HG03521 (cell line): ENCODE data around the gene CHCHD6.

Experiments
- ATAC-seq: cut with Tn5 transposase; IDR thresholded peaks from one replicate; pipeline ENCODE4 v1.9.1; 2021; ENCODE audit warnings: mild to moderate bottlenecking, moderate library complexity; ENCODE audit not compliant: unreplicated experiment

The CHCHD6 gene, protein sequence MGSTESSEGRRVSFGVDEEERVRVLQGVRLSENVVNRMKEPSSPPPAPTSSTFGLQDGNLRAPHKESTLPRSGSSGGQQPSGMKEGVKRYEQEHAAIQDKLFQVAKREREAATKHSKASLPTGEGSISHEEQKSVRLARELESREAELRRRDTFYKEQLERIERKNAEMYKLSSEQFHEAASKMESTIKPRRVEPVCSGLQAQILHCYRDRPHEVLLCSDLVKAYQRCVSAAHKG

DNA sequence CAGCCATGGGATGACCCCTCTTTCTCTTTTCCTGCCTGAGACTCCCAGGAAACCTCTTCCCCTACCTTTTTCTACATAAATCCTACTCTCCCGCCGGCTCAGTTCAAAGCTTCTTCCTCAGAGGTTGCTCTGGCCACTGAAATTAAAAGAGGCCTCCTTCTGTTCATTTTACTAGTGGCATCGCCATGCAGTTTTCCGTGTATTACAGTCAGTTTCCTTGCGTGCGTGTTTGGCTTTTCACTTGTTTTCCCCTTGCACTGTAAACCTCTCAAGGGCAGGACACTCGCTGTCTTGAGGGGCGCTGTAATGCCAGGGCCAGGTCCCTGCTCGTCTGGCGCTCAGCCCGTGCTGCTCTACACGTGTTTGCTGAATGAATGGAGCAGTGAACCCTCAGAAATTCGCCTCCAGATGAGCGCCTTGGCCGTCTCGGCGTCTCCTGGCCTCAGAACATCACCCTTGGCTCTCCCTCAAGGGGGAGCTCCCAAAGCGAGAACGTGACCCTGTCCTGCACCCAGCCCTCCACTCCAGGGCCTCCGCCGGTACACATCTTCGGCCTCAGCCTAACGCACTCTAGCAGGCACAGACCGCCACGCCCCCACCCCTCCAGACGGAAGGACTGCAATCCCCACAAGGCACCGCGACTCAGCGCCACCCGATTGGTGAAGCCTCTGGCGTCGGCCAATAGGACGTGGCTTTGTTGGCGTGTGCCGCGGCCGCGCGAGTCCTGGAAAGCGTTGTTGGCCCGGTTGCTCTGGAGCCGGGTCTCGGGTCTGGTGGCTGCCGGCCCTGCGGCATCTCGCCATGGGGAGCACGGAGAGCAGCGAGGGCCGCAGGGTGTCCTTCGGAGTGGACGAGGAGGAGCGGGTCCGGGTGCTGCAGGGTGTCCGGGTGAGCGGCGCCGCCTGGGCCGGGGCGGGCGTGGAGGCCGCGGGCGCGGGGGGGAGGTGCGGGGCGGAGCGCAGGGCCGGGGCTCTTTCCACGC, at the start of gene CHCHD6:
TSS of gene CHCHD6 (plus strand) at position 729 of the 982 bp plus-strand sequence. CDS start at position 802, 73 bp downstream.
- ATAC-seq = peak; percentile 97

DNA sequence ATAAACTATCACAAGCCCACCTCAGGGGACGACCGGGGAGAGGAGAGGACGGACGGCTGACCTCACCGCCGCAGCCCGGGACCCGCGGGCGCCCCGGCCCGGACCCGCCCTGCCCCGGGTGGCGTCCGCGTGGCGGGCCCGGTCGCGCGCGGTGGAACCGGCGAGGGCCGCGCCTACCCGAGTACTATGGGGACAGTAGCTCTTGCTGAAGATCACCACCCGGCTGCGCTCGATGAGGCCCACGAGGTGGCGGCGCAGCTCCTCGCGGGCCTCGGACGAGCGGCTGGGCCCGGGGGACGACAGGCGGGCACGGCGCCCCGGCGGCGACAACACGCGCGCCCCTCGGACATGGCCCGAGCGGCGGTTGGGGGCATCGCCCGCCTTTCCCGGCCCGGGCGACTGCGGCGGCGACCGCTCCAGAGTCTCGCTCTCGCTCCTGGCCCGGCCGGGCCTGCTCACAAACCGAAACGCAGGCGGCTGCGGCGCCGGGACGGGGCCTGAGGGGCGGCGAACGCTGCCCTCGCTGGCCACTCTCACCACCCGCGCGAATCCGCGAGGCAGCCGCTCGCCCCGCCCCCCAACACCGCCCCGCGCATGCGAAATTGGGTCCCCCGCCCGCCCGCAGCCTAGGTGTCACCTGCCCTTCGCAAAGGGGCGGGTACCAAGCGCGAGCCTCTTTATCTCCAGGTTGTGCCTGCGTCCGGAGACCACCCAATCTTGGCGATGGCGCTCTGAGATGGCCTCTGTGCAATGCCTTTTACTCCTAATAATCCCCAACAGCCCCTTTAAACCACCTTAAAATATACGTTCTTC, 49.3 kb upstream of the CHCHD6 start, which contains the start of gene TXNRD3:
TSS of gene TXNRD3 (minus strand) at position 554 of the 813 bp plus-strand sequence.
- ATAC-seq = no peak

DNA sequence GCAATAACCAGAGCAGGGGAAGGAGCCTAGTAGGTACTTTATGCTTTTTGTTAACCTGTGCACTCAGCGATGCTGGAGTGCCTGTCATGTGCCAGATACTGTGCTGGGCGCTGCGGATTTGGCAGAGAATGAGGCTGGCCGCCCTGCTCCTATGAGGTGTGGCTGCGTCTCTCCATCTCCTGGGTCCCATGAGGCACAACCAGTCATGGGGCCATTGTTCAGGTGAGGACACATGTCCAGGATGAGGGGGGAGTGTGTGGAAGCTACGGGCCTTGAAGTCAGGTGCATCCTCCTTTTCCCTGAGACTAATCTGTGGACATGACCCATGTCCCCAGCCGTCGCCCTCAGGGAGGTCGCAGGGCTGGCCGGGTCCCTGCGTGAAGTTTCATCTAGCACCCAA, 48.2 kb upstream of the CHCHD6 start:
- no peak for ATAC-seq

DNA sequence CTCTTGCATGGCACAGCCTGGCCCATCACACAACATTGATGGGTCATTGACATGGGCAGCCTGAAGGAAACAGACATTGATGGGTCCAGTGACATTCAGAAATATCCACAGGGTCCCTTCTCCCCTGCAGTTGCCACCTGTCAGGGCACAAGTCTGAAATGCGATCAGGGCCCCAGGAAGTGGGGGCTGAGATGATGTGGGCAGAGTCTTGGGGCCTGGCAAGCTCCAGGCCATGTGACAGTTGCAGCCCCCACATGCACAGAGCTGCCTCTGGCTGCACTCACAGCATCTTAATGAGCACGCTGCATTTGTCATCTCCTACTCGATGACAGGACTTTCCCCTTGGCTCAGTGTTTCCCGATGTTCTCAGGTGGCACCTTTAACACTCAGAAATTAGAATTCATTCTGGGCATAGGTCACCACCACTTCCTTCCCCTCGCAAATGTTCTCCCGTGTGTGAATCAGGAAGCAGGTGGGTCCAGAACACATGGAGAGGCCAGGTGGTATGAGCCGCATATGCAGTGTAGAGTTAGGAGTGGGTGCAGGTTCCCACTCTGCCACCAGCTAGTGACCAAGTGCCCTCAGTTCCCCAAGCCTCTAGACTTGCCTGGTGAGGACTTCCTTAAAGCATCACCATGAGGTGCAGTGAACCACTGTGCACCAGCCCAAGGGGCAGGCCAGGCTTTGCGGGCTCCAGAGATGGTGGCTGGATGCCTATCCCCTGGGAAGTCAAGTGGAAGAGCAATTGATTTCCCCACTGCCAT, 47.5 kb upstream of the CHCHD6 start:
- ATAC-seq = no peak

DNA sequence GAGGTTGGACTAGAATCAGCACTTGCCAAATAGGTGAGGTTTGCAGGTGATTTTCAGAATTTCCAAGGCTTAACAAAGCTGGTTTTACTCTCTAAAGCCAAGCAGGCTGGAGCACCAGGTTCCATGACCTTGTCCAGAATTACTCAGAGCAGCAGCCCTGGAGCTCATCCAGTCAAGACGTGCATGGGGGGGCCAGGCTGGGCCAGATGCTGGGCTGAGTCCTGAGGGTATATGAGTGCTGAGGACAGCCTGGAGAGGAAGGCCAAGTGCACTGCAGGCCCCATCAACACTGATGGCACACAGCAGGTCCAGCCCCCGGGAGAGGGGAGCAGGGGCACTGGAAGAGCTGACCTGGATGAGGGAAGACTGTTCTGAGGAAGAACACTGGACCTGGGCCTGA, 46.1 kb upstream of the CHCHD6 start:
- ATAC-seq = no peak

DNA sequence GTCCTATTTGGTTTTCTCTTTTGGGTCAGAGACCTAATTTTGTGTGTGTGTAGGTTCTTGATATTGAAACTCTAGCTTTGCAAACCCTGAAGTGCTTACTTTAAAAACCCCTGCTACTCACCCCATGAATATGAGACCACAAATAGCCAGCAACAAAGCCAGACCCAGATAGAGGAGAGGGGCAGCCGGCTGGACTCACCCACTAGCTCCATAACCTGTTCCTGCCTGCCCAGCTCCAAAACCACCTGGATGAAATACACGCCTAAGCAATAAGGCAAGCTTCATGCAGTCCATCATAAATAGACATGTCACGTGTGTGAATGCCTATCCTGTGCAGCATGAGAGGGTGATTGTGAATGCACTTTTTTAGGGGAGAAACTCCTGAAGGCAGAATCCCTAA, 45.5 kb upstream of the CHCHD6 start:
- no peak for ATAC-seq

DNA sequence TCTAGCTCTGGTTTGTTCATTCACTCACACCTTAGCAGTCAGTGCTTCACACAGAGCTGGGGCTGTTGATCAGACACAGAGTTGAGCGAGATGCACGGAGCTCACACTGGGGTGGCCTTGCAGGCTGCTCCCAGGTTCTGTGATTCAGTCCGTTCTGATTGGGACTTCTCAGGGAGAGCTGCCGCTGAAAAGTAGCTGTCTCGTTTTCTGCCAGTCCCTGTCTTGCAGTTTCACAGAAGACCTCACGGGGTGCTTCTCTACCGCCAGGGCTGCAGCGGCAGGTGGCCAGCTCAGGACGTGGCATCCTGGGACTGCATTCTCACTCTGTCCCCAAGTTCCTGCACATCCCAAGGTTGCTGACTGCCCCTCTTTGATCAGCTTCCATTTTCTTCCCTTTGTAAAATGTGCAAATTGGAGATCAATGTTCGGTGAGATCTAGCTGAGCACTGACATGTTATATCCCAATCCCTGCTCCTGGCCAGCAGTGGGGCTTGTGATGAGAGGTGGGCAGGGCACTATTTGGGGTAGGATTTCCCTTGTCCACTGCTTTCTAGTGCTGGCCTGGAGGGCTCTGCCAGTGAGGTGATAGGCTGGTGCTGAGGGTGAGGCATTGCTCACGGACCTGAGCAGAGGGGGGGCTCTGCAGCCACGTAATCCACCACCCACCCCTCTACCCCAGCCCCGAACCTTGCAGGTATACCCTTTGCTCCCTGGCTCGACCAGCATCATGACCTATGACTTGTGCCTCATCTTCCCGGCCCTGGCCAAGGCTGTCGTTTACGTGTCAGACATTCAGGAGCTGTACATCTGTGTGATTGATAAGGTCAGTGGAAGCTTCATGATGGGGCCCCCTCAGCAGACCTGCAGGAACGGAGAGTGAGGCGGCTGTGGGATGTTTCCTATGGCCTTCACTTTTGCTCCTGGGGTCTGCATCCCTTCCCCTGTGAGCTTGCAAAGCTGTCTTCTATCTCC, 43.8 kb upstream of the CHCHD6 start:
- no peak for ATAC-seq

DNA sequence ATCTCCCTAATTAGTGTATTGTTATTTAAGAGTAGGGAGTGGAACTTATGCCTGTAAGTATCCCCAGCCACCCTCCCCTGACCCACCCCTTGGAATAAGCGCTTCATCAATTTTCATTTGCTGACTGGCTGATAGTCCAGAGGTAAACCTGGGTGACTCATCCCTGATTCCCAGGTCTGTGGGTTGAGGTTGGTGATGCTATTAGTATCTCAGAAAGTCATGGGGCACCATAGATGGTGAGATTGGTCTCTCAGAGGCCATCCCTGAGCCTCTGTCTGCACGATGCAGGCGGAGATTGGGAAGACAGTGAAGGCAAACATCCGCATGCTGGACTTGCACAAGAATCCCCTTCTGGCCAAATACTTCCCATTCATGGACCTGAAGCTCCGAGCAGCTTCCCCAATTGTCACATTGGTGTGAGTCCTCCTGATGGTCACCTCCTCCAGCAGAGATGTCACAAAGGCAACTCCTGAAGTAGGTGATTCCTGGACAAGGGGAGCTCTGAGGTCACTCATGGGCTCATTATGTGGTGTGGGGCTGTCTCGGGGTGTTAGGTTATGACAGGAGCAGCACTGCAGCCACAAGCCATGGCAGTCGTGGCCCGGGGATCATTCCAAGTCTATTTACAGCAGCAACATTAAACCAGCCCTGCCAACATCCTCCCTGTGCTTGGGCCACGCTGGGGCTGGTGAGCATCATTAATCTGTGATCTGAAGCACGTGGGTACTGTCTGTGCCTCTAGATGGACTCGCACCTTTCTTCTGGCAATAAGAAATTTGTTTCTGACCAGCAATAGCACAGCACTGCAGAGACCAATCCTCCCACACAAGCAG, 42.3 kb upstream of the CHCHD6 start:
- no peak for ATAC-seq

DNA sequence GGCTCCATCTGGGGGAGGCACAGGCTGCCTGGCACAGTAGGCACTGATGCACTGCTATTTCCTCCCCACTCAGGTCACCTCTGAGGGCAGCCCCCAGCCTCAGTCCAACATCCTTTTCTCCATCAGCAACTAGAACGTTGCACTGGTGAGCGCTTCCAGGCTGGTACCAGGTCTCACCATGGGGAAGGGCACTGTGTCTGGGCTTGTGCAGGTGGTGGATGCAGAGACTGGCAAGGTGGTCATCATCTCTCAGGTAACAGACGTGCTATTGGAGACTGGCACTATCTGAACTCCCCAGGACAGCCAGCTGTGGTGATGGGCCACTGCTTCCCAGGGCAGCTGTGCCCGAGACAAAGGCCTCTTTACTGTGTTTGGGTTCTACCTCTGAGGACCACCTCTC, 40.8 kb upstream of the CHCHD6 start:
- ATAC-seq = no peak

DNA sequence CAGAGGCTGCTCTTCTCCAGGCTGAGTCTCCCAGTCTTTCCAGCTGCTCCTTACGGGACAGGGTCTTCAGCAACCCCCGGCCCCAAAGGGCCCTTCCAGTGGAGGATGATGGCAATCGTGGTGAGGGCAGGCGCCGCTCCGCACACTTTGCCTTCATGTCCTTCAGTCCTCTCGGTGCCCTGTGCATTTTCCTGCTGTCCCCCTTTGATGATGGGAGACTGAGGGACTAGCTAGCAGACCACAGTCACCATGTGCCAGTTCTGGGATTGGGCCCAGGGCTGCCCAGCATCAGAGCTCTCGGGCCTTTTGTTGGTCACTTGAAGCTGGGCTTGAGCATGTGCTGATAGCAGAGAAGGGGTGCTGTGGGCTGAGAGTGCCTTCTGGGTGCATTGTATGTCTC, 40.3 kb upstream of the CHCHD6 start:
- no peak for ATAC-seq

DNA sequence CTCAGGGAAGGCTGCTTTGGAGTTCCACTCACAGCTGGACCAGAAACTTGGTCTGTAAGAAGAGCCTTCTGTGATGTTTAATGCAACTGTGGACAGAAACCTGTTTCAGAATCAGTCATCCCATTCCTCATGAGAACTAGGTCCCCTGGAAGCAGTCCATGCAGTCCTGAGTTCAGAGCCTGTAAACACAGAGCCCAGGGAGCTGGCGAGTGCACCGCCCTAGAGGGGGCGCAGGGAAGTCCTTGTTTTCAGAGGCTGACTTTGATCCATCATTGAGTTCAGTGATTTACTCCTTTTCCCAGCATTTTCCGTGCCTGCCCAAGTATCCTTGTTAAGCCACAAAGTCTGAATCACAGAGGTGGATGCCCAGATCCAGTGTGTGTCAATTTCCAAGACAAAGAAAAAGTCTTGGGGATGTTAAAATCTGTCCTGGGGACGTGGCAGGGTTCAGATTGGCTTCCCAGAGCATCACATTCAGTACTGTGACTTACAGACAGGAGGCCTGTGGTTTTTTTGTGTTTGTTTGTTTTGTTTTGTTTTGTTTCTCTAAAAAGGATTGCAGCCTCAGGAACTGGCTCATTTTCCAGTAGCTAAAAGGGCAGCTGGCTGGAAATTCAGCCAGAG, 39.3 kb upstream of the CHCHD6 start:
- no peak for ATAC-seq

DNA sequence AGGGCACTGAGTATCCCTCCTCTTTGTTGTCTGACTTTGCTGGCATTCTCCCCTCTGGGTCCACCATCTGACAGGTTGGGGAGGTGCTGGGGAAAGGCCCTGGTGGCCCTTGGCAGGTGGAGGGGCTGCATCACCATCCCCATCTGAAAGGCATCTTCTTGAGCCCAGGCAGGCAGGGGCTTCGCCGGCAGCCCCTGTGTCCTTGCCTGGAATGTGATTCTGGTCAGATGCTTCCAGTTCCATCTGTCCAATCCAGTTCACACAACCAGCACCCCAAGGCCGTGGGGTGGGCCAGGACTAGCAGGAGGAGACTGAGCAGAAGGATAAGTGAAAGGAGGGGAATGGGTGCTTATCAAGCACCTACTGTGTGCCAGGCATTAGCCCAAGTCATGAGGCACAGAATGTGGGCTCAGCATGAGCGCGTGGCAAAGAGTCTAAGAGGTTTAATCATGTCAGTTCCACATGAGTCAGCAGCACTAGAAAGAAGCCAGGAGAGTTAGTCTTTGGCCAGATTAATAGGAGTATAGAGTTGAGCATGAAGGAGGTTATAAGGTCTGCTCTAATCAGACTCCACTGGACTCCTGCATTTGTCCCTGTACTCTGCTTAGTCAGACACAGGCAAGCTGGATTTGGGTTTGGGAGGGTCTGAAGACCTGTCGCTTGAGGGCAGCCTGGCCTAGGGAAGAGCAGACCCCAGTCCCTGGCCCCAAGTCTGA, 38.7 kb upstream of the CHCHD6 start:
- no peak for ATAC-seq

DNA sequence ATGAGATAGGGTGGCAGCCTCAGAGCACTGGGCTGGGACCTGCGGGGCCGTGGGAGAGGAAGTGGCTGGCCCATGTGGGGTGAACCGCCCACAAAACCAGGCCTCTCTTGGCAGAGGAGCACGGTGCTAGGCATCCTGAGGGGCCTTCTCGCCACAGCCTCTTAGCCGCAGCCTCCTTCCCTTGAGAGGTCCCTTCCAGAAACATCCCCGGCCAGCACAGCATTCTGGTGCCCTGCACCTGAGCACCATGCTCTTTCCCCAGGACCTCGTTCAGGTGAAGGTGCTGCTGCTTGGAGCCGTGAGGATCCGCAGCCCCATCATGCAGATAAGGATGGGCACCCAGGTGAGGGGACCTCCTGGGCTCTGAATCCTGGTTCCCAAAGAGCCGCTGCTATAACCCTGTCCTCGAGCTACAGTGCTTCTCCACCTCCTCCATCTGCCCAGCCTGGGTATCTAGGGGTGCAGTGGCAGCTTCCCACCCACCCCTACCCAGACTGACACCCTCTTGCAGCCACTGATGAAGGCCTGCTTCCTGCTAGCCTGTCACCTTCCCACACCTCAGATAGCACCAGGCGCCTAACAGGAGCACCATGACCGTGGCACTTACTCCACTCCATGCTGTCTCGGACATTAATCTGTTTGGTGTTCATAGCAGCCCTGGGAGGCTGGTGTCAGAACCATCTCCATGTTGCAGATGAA, 37.9 kb upstream of the CHCHD6 start:
- no peak for ATAC-seq

DNA sequence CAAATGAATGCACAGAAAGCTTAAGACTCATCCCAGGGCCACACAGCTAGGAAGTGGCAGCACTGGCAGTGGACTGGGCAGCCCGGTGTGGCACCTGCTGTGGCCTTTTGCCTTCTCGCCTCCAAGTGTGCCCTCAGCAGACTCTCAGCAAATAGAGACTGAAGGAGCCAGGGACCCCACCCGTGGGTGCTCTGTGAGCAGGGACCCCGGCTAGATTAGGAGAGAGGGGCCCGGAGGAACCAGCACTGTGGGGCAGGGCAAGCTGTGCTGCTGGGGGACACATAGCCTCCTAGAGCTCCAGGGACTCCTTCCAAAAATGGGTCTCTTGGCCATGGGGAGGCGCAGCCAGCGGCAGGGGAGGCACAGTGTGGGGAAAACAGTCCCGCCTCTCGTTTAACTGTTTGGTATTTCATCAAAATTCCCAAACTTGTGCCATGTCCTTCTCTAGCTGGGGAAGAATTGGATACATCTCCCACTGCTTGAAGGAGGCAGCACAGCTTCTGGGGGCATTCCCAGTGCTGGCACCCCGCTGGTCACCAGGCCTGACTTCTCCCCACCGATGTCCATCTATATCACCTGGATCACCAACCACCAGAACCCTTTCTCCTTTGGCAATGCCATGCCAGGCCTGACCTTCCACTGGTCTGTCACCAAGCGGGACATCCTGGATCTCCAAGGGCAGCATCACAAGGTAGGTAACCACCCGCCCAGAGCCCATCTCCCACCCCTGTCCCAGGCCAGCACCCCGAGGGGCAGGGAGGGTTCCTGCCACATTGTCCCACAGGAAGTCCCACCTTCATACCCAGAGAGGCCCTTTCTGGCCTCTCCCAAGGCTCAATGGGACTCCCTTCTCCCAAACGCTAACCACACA, 37.1 kb upstream of the CHCHD6 start:
- no peak for ATAC-seq

DNA sequence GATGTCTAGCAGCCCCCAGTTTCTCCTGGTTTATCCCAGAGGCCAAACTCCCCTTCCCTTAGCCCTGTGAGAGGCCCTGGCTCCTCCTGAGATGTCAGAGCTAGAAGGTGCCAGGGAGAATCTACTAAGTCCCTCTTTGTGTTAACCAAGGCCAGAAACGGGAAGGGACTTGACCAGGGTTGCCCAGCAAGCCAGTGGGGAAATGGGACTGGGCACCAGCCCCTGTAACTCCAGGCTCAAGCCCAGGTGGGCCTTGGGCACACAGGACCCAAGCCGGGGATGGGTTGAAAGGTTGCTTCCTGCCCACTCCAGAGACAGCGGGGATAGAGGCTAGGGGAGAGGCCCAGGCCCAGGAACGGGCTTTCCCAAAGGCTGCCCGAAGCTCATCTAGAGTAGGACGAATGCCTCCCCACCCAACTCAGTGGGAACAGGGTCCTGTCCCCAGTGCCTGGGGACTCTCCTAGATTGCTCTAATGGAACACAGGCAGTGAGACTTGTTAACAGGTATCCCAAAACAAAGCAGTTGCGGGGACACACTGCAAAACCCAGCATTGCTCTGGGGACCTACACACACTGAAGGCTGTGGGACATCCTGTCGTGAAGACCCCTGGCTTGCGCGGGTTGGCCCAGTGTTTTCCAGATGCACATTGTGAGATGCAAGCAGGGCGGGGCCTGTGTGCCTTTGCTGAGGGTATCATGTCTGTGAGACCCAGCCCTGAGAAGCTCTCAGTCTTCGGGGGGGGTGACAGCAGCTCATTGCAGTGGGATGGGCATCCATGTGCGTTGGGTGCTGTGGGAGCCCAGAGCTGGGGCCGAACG, 36.2 kb upstream of the CHCHD6 start:
- ATAC-seq = no peak
